ENCODE results near the gene LIN9. TPM values are rescaled to one million over a fixed set of nuclear protein-coding genes. Genes with fewer than 3 reads are reported as not detected.
"Not testable (repeated sequence)": the region's sequence is repeated elsewhere in the genome, so short reads cannot be mapped to it uniquely, and the experiment has no call there.

The LIN9 gene
- total RNA-seq, 2 donors from 2014 or later, result 3.5 to 7.1 TPM

- DNase-seq, result no peak
Measured at GRCh38 chr1:226274138-226274537, 34.8 kb downstream of the LIN9 start.

GRCh38 chr1:226272233-226272902, 36.6 kb downstream of the LIN9 start:
- H3K27me3 ChIP-seq; intact Hi-C loops (cut with DNase I); H3K27ac ChIP-seq; H3K4me3 ChIP-seq; H3K9me3 ChIP-seq; H3K4me1 ChIP-seq; H3K36me3 ChIP-seq; DNase-seq; H3K9ac ChIP-seq (ENCODE audit: low read depth in 2 of 2, low read length in 2 of 2): not testable (repeated sequence)

More at GRCh38 chr1:226274138-226274537, 34.8 kb downstream of the LIN9 start:
- Histone ChIP-seq H3K4me3 (no peak overlapping the region), H3K9me3 (no peaks in the 10 kb centered on the region), H3K36me3 (no peaks in the 10 kb centered on the region), H3K4me1 (no peaks in the 10 kb centered on the region), H3K27me3 (no peaks in the 10 kb centered on the region), H3K9ac (ENCODE audit: low read depth in 2 of 2, low read length in 2 of 2) (no peak overlapping the region), H3K27ac (no peak overlapping the region)
- intact Hi-C loops (cut with DNase I), result no loop called here
- no peak for TF ChIP-seq CTCF (IDR thresholded peaks at IDR 0.05)

- DNase-seq, result no peak
- H3K9me3 ChIP-seq, result no peaks in the 10 kb centered on the region
- intact Hi-C loops (cut with DNase I), result no loop called here
- TF ChIP-seq CTCF (IDR thresholded peaks at IDR 0.05), result no peak
- H3K36me3 ChIP-seq, result no peaks in the 10 kb centered on the region
- no peaks in the 10 kb centered on the region for H3K4me1 ChIP-seq
- no peak overlapping the region for H3K9ac ChIP-seq (ENCODE audit: low read depth in 2 of 2, low read length in 2 of 2)
- no peak overlapping the region for H3K4me3 ChIP-seq
- H3K27me3 ChIP-seq, result no peaks in the 10 kb centered on the region
- H3K27ac ChIP-seq, result no peak overlapping the region
Measured at GRCh38 chr1:226268421-226269124, 40.4 kb downstream of the LIN9 start.

- H3K36me3 ChIP-seq, result no peaks in the 10 kb centered on the region
Measured at GRCh38 chr1:226261818-226262217, 47.1 kb downstream of the LIN9 start.

GRCh38 chr1:226255380-226255779, 53.6 kb downstream of the LIN9 start:
- no peaks in the 10 kb centered on the region for H3K9me3 ChIP-seq
- no peak overlapping the region for H3K4me3 ChIP-seq
- DNase-seq, result no peak
- no peak overlapping the region for H3K9ac ChIP-seq (ENCODE audit: low read depth in 2 of 2, low read length in 2 of 2)
- H3K27me3 ChIP-seq, result no peaks in the 10 kb centered on the region
- no peaks in the 10 kb centered on the region for H3K4me1 ChIP-seq
- no peak for TF ChIP-seq CTCF (IDR thresholded peaks at IDR 0.05)
- H3K36me3 ChIP-seq, result no peaks in the 10 kb centered on the region
- H3K27ac ChIP-seq, result no peak overlapping the region
- intact Hi-C loops (cut with DNase I), result loop anchor here (5.0 kb wide), 1 partner anchor 57 kb away; no protein-coding TSS in a partner anchor

More at GRCh38 chr1:226261818-226262217, 47.1 kb downstream of the LIN9 start:
- no peaks in the 10 kb centered on the region for H3K27me3 ChIP-seq
- DNase-seq, result no peak
- H3K4me1 ChIP-seq, result no peaks in the 10 kb centered on the region
- intact Hi-C loops (cut with DNase I), result no loop called here
- no peak for TF ChIP-seq CTCF (IDR thresholded peaks at IDR 0.05)
- H3K9me3 ChIP-seq, result no peaks in the 10 kb centered on the region
- no peak overlapping the region for H3K9ac ChIP-seq (ENCODE audit: low read depth in 2 of 2, low read length in 2 of 2)
- no peak overlapping the region for H3K4me3 ChIP-seq
- no peak overlapping the region for H3K27ac ChIP-seq

- Histone ChIP-seq H3K4me3 (no peak overlapping the region), H3K27me3 (no peaks in the 10 kb centered on the region), H3K4me1 (no peaks in the 10 kb centered on the region), H3K9ac (ENCODE audit: low read depth in 2 of 2, low read length in 2 of 2) (no peak overlapping the region), H3K36me3 (no peaks in the 10 kb centered on the region), H3K27ac (no peak overlapping the region), H3K9me3 (no peaks in the 10 kb centered on the region)
- intact Hi-C loops (cut with DNase I), result no loop called here
- TF ChIP-seq CTCF (IDR thresholded peaks at IDR 0.05), result no peak
- no peak for DNase-seq
Measured at GRCh38 chr1:226253933-226254332, 55.0 kb downstream of the LIN9 start.

GRCh38 chr1:226252841-226253240, 56.1 kb downstream of the LIN9 start:
- H3K9ac ChIP-seq (ENCODE audit: low read depth in 2 of 2, low read length in 2 of 2); H3K4me1 ChIP-seq; H3K27me3 ChIP-seq; H3K4me3 ChIP-seq; H3K9me3 ChIP-seq; H3K27ac ChIP-seq; H3K36me3 ChIP-seq; intact Hi-C loops (cut with DNase I); DNase-seq: not testable (repeated sequence)
